ENCODE measurements around the gene TGFB3.

- TF ChIP-seq CTCF (IDR thresholded peaks at IDR 0.05 in 2 of 3, conservative IDR thresholded peaks at IDR 0.05 in 1 of 3; ENCODE audit: insufficient read depth in 2 of 3, low read depth in 1 of 3, low read length in 3 of 3) (no peak), ZNF76 (CRISPR knock-in tag; IDR thresholded peaks at IDR 0.05; ENCODE audit: borderline replicate concordance) (no peak), GTF3C2 (IDR thresholded peaks at IDR 0.05; ENCODE audit: borderline replicate concordance, extremely low read depth, insufficient read length) (no peak), CEBPG (CRISPR knock-in tag; IDR thresholded peaks at IDR 0.05) (no peak), CEBPG (tag; conservative IDR thresholded peaks at IDR 0.05 in 1 of 2, IDR thresholded peaks at IDR 0.05 in 1 of 2) (no peak), POLR2AphosphoS2 (IDR thresholded peaks at IDR 0.05; ENCODE audit: low read length) (no peak), EZH2 (IDR thresholded peaks at IDR 0.05; ENCODE audit: borderline replicate concordance, low read depth, low read length) (no peak), ZNF431 (CRISPR knock-in tag; IDR thresholded peaks at IDR 0.05) (no peak), CBX2 (IDR thresholded peaks at IDR 0.05; ENCODE audit: insufficient read depth, low read length, poor library complexity, severe bottlenecking) (no peak), SIN3B (IDR thresholded peaks at IDR 0.05; ENCODE audit: low read depth) (no peak), MAZ (CRISPR knock-in tag; conservative IDR thresholded peaks at IDR 0.05 in 1 of 2, IDR thresholded peaks at IDR 0.05 in 1 of 2) (no peak)
These were observed 8.5 kb upstream of the TGFB3 start for GRCh38 chr14:75990297-75990696.

Data from K562 (cell line).